MM.1S (cell line): ENCODE data around the gene FNDC1.

Source experiments
- DNase-seq: peaks from one replicate; pipeline ENCODE4 v3.0.0-alpha.2; 2015
- H2AFZ ChIP-seq: fragments of 300-600 bp; sonication (generic); 2 replicates; pipeline ENCODE4 v1.6.0; 2016; ENCODE audit warnings: antibody characterized with exemption, low read length
- H3F3A ChIP-seq: fragments of 300-600 bp; sonication (generic); 2 replicates; pipeline ENCODE4 v1.6.1; 2016; ENCODE audit warnings: mild to moderate bottlenecking, antibody characterized with exemption, low read length, moderate library complexity, mixed read lengths; ENCODE audit not compliant: insufficient read depth
- H3K27ac ChIP-seq: fragments of 300-600 bp; sonication (generic); 2 replicates; pipeline ENCODE4 v1.5.1; 2016; ENCODE audit warnings: mild to moderate bottlenecking, low read length
- H3K27me3 ChIP-seq: fragments of 300-600 bp; sonication (generic); replicated peaks from 2 replicates; pipeline ENCODE4 v1.6.0; 2016; ENCODE audit warnings: low read length; ENCODE audit not compliant: insufficient read depth
- H3K36me3 ChIP-seq: fragments of 300-600 bp; sonication (generic); replicated peaks from 2 replicates; pipeline ENCODE4 v1.6.1; 2016; ENCODE audit warnings: mild to moderate bottlenecking, low read length, mixed read lengths; ENCODE audit not compliant: insufficient read depth
- H3K4me1 ChIP-seq: fragments of 300-600 bp; sonication (generic); 2 replicates; pipeline ENCODE4 v1.6.1; 2016; ENCODE audit warnings: low read length, mixed read lengths
- H3K4me2 ChIP-seq: fragments of 300-600 bp; sonication (generic); 2 replicates; pipeline ENCODE4 v1.6.0; 2016; ENCODE audit warnings: low read depth, low read length
- H3K4me3 ChIP-seq: fragments of 300-600 bp; sonication (generic); 2 replicates; pipeline ENCODE4 v1.5.1; 2016; ENCODE audit warnings: low read length, mixed read lengths
- H3K79me2 ChIP-seq: fragments of 300-600 bp; sonication (generic); 2 replicates; pipeline ENCODE4 v1.6.1; 2016; ENCODE audit warnings: mixed run types, low read length, mixed read lengths
- H3K9ac ChIP-seq: fragments of 300-600 bp; sonication (generic); 2 replicates; pipeline ENCODE4 v1.6.1; 2016; ENCODE audit warnings: low read length, mixed read lengths
- H3K9me2 ChIP-seq: fragments of 300-600 bp; sonication (generic); replicated peaks from 2 replicates; pipeline ENCODE4 v1.6.1; 2016; ENCODE audit warnings: mild to moderate bottlenecking, low read length, mixed read lengths; ENCODE audit not compliant: insufficient read depth
- H3K9me3 ChIP-seq: fragments of 300-600 bp; sonication (generic); replicated peaks from 2 replicates; pipeline ENCODE4 v1.6.1; 2016; ENCODE audit warnings: mild to moderate bottlenecking, low read length, mixed read lengths; ENCODE audit not compliant: insufficient read depth
- H4K20me1 ChIP-seq: fragments of 300-600 bp; sonication (generic); 2 replicates; pipeline ENCODE4 v1.6.1; 2016; ENCODE audit warnings: mild to moderate bottlenecking, low read length, moderate library complexity, mixed read lengths; ENCODE audit not compliant: insufficient read depth
- EZH2 ChIP-seq: fragments of 300-600 bp; sonication (generic); optimal IDR thresholded peaks from 2 replicates; pipeline ENCODE3; 2017; ENCODE audit warnings: low read depth, mild to moderate bottlenecking, antibody characterized with exemption, low read length, mixed read lengths
- EZH2phosphoT487 ChIP-seq: fragments of 300-600 bp; sonication (generic); IDR thresholded peaks from 2 replicates; pipeline ENCODE4 v1.6.1; 2018; ENCODE audit warnings: antibody characterized with exemption, low read length
- TF ChIP-seq, protein P1 (sequence below): fragments of 300-600 bp; sonication (generic); IDR thresholded peaks from 2 replicates; pipeline ENCODE4 v1.5.1; 2016; ENCODE audit warnings: antibody characterized with exemption, low read length, mixed read lengths

FNDC1 gene

GRCh38 chr6:159268511-159268910, 99.3 kb downstream of the FNDC1 start:
- Histone ChIP-seq H3K9ac (no peak overlapping the region), H3K4me3 (no peak overlapping the region), H3F3A (no peaks in the 10 kb centered on the region), H3K36me3 (no peaks in the 10 kb centered on the region), H2AFZ (no peak overlapping the region), H4K20me1 (no peaks in the 10 kb centered on the region), H3K79me2 (no peaks in the 10 kb centered on the region), H3K9me2 (no peaks in the 10 kb centered on the region), H3K27me3 (no peaks in the 10 kb centered on the region), H3K4me2 (no peak overlapping the region), H3K4me1 (no peaks in the 10 kb centered on the region), H3K9me3 (no peaks in the 10 kb centered on the region), H3K27ac (no peak overlapping the region)
- DNase-seq: no peak
- TF ChIP-seq, protein P1, sequence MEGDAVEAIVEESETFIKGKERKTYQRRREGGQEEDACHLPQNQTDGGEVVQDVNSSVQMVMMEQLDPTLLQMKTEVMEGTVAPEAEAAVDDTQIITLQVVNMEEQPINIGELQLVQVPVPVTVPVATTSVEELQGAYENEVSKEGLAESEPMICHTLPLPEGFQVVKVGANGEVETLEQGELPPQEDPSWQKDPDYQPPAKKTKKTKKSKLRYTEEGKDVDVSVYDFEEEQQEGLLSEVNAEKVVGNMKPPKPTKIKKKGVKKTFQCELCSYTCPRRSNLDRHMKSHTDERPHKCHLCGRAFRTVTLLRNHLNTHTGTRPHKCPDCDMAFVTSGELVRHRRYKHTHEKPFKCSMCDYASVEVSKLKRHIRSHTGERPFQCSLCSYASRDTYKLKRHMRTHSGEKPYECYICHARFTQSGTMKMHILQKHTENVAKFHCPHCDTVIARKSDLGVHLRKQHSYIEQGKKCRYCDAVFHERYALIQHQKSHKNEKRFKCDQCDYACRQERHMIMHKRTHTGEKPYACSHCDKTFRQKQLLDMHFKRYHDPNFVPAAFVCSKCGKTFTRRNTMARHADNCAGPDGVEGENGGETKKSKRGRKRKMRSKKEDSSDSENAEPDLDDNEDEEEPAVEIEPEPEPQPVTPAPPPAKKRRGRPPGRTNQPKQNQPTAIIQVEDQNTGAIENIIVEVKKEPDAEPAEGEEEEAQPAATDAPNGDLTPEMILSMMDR: no peak
- TF ChIP-seq EZH2 (no peak), EZH2phosphoT487 (no peak)

GRCh38 chr6:159271257-159271656, 102.1 kb downstream of the FNDC1 start:
- Histone ChIP-seq H3K27ac (no peak overlapping the region), H4K20me1 (no peaks in the 10 kb centered on the region), H3F3A (no peaks in the 10 kb centered on the region), H3K9ac (no peak overlapping the region), H2AFZ (no peak overlapping the region), H3K9me3 (no peaks in the 10 kb centered on the region), H3K4me2 (no peak overlapping the region), H3K27me3 (no peaks in the 10 kb centered on the region), H3K9me2 (no peaks in the 10 kb centered on the region), H3K4me3 (no peak overlapping the region), H3K79me2 (no peaks in the 10 kb centered on the region), H3K36me3 (no peaks in the 10 kb centered on the region), H3K4me1 (no peaks in the 10 kb centered on the region)
- TF ChIP-seq, protein P1: no peak
- TF ChIP-seq EZH2: no peak
- no peak for TF ChIP-seq EZH2phosphoT487
- DNase-seq: no peak

DNA sequence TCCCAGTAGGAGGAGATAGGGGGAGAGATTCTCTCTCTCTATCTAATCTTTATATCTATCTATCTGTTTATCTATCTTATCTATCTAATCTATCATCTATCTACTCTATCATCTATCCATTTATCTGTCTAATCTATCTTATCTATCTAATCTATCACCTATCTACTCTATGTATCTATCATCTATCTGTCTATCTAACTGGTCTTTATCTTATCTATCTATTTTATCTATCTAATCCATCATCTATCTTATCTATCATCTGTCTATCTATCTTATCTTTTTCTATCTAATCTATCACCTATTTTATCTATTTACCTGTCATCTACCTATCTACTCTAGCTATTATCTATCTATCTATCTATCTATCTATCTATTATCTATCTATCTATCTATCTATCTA, 109.4 kb downstream of the FNDC1 start:
- no peak overlapping the region for H3K4me3 ChIP-seq
- H3K9me2 ChIP-seq: no peaks in the 10 kb centered on the region
- H3K4me2 ChIP-seq: no peak overlapping the region
- TF ChIP-seq EZH2phosphoT487: no peak
- TF ChIP-seq, protein P1: no peak
- H3K27me3 ChIP-seq: no peaks in the 10 kb centered on the region
- no peak overlapping the region for H3K27ac ChIP-seq
- no peak for DNase-seq
- no peaks in the 10 kb centered on the region for H3F3A ChIP-seq
- no peaks in the 10 kb centered on the region for H3K4me1 ChIP-seq
- H3K9me3 ChIP-seq: no peaks in the 10 kb centered on the region
- H4K20me1 ChIP-seq: no peaks in the 10 kb centered on the region
- H3K9ac ChIP-seq: no peak overlapping the region
- no peaks in the 10 kb centered on the region for H3K36me3 ChIP-seq
- no peaks in the 10 kb centered on the region for H3K79me2 ChIP-seq
- H2AFZ ChIP-seq: no peak overlapping the region
